Activated CD4-positive, alpha-beta T cell treated with anti-CD3 and anti-CD28 coated beads, Interleukin-2, amount 50 U/mL, for 4 hours (primary cell): ENCODE measurements around the gene TXN2.
"Not testable (repeated sequence)": the region's sequence is repeated elsewhere in the genome, so short reads cannot be mapped to it uniquely, and the experiment has no call there.

Experiments used
- DNase-seq, 2 experiments: peaks; one replicate each; pipeline ENCODE4 v3.0.0-alpha.2; 2020

TXN2 gene

GRCh38 chr22:36481393-36482168 is at the start of gene TXN2:
Gene TXN2, minus strand, starts transcription at chr22:36481640. Its CDS starts 803 bp downstream, at chr22:36480837.
- peak; percentile 96 to 97 for DNase-seq

DNA sequence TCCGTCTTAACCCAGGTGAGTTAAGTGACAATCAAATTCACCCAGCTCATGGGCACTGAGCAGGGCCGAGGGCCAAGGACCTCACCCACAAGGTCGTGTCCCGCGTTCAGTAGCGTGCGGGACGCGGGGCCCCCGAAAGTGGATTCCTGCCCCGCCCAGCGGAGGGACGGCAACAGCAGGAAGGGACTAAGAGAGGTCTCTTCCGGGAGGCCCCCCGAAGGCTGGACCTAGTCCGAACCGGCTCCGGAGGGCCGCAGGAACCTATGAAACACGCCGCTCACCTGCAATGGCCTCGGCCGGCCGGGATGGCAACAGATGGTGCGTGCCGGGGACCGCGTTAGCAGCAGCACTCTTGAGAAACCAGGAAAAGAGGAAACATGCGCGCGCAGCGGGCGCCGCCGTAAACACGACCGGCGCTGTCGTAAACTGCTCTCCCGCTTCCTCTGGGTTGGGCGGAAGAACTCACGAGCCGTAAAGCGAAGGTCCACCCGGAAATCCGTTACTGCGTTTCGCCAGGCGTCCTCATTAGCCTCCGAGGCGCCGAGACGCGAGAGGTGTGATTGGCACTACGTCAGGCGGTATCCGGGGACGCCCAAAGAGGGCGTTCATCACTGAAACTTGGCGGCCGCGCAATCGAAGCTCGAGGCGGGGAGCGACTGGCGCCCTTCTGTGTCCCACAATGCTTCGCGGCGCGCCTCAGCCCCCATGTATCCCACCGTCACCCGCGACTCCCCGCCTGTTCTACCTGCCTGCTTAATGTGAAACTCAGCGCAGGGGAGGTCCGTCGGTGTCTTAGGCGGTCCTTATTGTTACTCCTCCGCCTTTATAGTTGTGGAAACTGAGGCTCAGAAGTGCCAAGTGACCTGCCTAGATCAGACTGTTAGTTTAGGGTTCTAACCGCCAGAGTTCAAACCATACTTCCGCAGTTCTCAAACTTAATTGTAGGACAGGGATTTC is 47.6 kb upstream of the TXN2 start, which contains the start of gene EIF3D:
Gene EIF3D, minus strand, starts transcription at position 372 of the 957 bp plus-strand sequence. CDS start 3,045 bp downstream, outside the sequence.
- DNase-seq, result peak; percentile 97 to 98

GRCh38 chr22:36528341-36528740 is 46.9 kb upstream of the TXN2 start:
- no peak for DNase-seq

GRCh38 chr22:36522662-36523061 is 41.2 kb upstream of the TXN2 start:
- DNase-seq, result no peak

- DNase-seq, result no peak
These were observed 39.0 kb upstream of the TXN2 start for GRCh38 chr22:36520423-36520822.

- DNase-seq, result not testable (repeated sequence)
These were observed 38.5 kb upstream of the TXN2 start for GRCh38 chr22:36519906-36520305.

DNA sequence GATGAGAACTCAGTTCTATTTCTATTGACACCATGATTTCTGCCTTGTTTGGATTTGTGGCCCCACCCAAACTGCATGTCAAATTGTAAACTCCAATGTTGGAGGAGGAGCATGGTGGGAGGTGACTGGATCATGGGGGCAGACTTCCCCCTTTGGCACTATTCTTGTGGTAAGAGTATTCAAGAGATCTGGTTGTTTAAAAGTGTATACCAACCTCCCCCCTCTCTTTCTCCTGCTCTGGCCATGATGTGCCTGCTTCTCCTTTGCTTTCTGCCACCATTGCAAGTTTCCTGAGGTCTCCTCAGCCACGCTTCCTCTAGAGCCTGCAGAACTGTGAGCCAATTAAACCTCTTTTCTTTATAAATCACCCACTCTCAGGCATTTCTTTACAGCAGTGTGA is 33.3 kb upstream of the TXN2 start:
- no peak for DNase-seq

DNA sequence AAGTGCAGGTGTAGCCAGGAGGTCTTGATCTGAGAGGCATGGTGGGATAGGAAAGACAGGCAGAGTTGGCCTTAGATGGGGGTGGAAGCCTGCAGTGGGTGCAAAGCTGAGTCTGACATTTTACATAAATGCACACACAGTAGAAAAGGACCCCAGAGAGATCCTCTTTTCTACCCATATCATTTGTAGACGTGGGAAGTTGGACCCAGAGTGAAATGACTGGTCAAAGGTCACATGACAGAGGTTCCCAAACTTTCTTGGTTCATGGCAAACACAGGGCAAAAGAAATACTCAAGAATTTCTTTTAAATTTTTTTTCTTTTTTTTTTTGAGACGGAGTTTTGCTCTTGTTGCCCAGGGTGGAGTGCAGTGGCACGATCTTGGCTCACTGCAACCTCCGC is 31.6 kb upstream of the TXN2 start:
- no peak for DNase-seq

DNA sequence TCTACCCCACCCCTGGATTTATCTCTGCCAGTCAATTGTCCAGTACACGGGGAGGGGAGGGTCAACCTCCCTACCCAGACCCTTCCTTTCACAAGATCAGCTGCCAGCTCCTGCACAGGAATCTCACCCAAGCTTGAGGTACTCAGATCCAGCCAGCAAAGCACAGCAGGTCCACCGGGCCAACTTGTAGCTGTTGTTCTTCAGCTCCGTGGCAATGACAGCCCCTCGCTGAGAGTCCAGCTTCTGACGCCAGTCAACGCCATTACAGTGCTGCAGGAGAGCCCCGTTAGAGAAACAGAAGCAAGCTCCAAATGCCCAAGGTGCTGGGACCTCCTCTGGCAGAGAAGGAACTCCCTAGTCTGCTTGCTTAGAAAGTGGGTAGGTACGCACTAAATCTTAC is 30.9 kb upstream of the TXN2 start:
- DNase-seq, result no peak

DNA sequence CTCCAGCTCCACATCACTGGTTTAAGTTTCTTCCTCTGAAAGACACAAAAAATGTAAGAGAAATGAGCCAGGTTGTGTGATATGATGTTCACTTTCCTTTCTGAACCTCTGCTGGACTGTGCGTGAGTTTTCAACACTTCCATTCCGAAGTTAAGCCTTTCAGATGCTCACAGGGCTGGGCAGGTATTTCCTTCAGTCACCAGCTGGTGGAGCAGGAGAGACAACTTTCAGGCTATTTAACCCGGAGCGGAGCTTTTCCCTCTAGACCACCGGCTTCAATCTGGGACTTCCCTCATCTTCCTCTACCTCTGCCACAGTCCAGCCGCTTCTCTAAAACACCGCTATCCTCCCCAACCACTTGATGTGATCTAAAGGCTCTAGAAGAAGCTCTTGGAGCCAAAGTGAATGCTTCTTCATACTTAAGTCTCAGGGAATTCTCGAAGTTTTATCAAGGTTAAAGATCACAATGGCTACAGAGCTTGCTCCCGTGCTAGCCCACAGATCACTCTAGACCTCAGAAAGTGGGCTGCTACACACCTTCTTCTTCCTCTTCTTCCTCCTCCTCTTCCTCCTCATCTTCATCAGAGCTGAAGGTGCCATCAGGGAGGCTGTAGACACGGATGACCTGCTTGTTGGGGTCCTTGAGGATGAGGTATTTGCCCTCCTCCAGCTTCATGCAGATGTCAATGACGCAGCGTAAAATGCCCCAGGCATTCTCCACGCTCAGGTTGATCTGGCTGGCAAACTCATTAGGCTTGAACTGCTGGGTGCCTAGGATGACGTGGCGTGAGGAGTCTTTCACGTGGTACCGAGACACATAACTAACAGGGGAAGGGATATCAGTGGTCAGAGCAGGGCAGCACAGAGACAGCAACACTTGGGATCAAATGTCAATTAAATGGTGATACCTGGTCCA is 29.8 kb upstream of the TXN2 start:
- DNase-seq, result peak; percentile 21 to 31

DNA sequence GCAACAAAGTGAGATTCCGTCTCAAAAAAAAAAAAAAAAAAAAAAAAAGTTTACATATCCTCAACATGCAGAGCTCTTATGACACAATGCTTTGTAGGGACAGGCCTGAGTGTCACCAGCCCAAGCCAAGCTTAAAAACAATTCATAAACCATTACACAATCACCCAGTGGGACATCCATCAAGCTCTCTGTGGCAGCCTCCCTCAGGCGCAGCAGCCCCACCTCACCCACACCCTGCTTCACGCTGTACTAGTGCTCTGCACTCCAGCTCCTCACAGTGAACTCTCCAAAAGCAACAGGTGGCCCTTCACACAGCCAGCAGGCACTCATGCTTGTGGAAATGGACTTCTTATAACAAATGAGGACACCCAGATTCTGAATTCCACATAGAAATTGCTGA is 28.9 kb upstream of the TXN2 start:
- no peak for DNase-seq

DNA sequence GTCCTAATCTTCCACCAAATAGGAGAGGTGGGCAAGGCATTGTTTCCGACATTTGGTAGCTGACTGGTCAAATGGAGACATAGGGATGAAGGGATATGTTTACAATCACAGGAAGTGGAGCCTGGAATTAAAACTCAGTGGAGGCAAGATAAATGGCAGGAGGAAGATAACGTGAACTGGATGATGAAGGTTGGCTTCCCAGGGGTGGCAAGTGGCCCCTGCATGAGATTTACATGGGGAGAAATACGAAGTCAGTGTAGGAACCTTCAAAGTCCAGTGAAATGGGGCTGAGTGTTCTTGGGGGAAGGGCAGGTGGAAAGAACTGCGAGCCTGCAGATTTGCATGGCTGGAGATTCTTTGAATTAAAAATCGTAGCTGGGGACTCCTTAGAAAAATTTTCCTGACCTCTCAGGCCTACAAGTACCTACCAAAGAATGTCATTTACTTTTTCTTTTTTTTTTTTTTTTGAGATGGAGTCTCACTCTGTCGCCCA is 26.1 kb upstream of the TXN2 start:
- no peak for DNase-seq

- peak; percentile 81 for DNase-seq
These were observed 25.4 kb upstream of the TXN2 start, which contains the start of gene FOXRED2 for GRCh38 chr22:36506637-36507517. Gene FOXRED2, minus strand, starts transcription at chr22:36507040. Its CDS starts 618 bp downstream, at chr22:36506422.

DNA sequence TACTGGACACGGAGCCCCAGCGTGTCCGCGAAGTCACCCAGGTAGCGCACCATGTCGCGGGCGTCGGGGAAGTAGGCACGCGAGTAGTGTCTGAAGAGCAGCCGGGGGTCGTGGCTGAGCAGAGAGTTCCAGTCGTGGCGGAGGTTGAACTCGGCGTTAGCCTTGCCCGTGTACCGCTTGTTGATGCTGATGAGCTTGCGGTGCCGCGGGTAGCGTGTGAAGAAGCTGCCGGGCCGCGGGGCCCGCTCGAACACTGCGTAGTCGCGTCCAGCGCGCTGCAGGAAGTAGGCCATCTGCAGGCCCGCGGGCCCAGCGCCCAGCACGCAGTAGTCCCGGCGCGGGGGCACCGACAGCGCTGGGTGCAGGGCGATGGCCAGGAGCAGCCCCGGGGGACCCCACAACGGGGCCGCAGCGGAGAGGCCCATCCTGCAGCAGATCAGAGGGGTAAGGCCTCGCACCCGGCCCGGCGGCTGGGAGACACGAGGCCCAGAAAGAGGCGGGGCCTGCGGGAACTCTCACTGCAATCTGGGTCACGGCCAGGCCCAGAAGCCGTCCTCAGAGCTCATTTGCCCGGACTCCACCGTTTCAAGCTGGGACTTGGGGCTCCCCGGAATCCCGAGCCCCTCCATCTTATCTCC is 24.7 kb upstream of the TXN2 start:
- no peak for DNase-seq

DNA sequence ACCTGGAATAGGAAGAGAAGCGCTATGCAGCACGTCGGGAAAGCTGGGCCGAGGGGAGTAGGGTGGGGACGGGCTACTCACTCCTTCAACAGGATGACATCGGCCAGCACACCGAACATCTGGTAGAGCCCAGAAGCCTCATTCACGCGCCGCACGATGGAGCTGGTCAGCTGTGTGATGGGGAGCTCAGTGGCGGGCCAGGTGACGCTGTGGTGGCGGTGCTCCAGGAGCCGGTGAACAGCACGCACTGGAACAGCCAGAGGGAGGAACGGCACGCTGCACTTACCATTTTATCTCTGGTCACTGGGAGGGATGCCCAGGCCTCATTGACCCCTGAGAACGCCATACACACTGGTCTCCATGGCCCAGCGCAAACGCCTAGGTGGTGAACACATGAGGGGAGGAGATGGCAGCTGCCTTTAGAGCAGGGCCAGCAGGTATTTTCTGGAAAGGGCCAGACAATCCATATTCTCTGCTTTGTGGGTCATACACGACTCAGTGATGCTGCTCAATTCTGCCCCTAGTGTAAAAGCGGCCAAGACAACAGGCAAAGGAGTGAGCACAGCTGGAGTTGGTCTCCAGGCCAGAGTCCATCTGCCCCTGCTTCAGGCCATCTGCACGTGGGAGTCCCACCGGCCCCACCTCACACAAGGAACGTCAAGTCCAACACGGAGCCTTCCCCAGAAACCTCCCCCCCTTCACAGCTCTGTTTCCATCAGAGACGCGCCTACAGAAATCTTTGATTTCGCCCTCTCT is 16.6 kb upstream of the TXN2 start:
- DNase-seq, result no peak

GRCh38 chr22:36493690-36494110 is 12.3 kb upstream of the TXN2 start:
- DNase-seq, result no peak

- DNase-seq, result no peak
These were observed 10.7 kb upstream of the TXN2 start for GRCh38 chr22:36492109-36492508.

DNA sequence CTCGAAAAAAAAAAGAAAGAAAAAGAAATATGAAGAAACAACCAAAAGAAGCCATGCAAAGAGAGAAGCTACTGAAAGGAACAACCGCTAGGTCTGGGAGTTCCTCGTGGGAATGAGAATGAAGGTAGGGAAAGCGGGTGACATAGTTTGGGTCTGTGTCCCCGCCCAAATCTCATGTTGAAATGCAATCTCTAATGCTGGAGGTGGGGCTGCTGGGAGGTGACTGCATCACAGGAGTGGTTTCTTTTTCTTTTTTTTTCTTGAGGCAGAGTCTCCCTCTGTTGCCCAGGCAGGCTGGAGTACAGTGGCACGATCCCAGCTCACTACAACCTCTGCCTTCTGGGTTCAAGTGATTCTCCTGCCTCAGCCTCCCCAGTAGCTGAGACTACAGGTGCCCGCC is 9.7 kb upstream of the TXN2 start:
- no peak for DNase-seq

DNA sequence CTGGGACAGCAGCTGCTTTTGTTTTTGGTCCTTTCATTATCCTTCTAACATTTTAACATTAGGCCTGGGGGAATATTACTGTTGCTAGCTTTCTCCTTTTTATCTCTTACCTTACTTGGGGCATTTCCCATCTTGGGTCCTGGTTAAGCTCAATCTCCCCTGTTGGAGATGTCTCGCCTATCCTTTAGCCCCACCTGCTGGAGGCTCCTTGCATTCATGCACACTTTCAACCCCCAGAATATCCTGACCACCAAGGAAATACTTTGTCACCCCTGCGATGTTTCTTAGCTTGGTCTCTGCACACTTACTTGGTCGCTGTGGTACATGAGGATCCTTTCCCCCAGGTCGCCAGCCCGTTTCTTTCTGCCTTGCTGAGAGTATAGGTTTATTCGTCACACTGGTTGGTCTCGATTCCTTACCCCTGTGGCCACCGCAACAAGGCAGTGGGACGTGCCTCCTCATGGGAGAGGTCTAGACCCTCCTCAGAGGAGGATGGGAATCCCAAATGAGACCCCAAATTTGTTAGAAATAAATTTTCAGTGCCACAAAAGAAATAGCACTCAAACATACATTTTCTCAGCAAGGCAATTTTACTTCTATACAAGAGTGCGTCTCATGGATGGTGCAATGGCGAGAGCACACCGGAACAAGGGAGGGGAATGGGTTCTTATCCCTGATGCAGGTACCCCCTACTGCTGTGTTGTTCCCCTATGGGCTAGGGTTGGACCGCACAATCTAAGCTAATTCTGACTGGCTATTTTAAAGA is 5.4 kb upstream of the TXN2 start:
- DNase-seq, result peak; percentile 66 to 68
